HepG2 (cell line): ENCODE results near the gene ZDHHC14. TPM values are rescaled to one million over a fixed set of nuclear protein-coding genes. Genes with fewer than 3 reads are reported as not detected.
"Not testable (repeated sequence)": the region's sequence is repeated elsewhere in the genome, so short reads cannot be mapped to it uniquely, and the experiment has no call there.

ENCODE experiments used
- ATAC-seq: fragments of 200-7000 bp; cut with Tn5 transposase; 3 replicates; pipeline ENCODE4 v1.9.1; 2020; ENCODE audit warnings: mild to moderate bottlenecking, moderate library complexity
- BruUV-seq: library from RNA; stranded (reverse); fragments of 400-500 nt; replicated peaks from 2 replicates; lab custom pipeline; 2021; lab: Mats Ljungman, UMichigan
- CTCF ChIA-PET: fragments of 300-600 bp; formaldehyde crosslinking; extraction: SDS; loops from one replicate; lab custom pipeline; 2021; ENCODE audit warnings: low total read pairs, inconsistent platforms, low intra/inter-chr PET ratio; lab: Yijun Ruan, JAX
- POLR2A ChIA-PET: fragments of 350-600 bp; sonication (Branson Sonifier 250); formaldehyde crosslinking; loops from one replicate; lab custom pipeline; 2020; ENCODE audit warnings: antibody characterized with exemption, inconsistent platforms; lab: Yijun Ruan, JAX
- DNase-seq: peaks from one replicate; pipeline ENCODE4 v3.0.0-alpha.2; 2015; ENCODE audit warnings: low spot score
- FAIRE-seq: peaks from 3 replicates; lab custom pipeline; 2011; peaks lifted over from hg19 to GRCh38; lab: Jason Lieb, UNC
- H2AFZ ChIP-seq: one replicate; pipeline ENCODE4 v1.6.1; 2011; ENCODE audit warnings: low read length, inconsistent platforms
- H3K27ac ChIP-seq: fragments of 300-600 bp; 3 replicates; pipeline ENCODE4 v1.8.0; 2011; ENCODE audit warnings: mixed run types, mild to moderate bottlenecking, mixed read lengths, low read length, inconsistent platforms; ENCODE audit not compliant: insufficient read depth; ENCODE audit errors: extremely low read length
- H3K27me3 ChIP-seq, 2 experiments: fragments of 200-600 bp in 1 of 2; 2 replicates in 1 of 2; 3 replicates in 1 of 2; pipeline versions ENCODE4 v1.6.0 to v1.8.0; 2011; ENCODE audit warnings: low read length in 2 of 2, mild to moderate bottlenecking in 2 of 2, moderate library complexity in 2 of 2, inconsistent platforms in 1 of 2; ENCODE audit not compliant: insufficient read depth in 2 of 2, control insufficient read depth in 1 of 2
- H3K36me3 ChIP-seq, 2 experiments: fragments of 200-600 bp in 1 of 2; replicated peaks in 1 of 2; 2 replicates in 1 of 2; 3 replicates in 1 of 2; pipeline versions ENCODE4 v1.5.1 to v1.8.0; 2011; ENCODE audit warnings: low read length in 2 of 2, inconsistent platforms in 1 of 2; ENCODE audit not compliant: insufficient read depth in 2 of 2, control insufficient read depth in 1 of 2
- H3K4me1 ChIP-seq: 2 replicates; pipeline ENCODE4 v1.5.1; 2012; ENCODE audit warnings: low read length, inconsistent platforms; ENCODE audit not compliant: insufficient read depth
- H3K4me2 ChIP-seq: 2 replicates; pipeline ENCODE4 v1.6.0; 2011; ENCODE audit warnings: low read depth, low read length, inconsistent platforms
- H3K4me3 ChIP-seq, 3 experiments: fragments of 200-600 bp in 1 of 3; sonication (generic), shearing (Covaris generic) in 1 of 3; replicated peaks in 1 of 3; 2 replicates each; pipeline ENCODE4 v1.5.1; 2011 to 2016; ENCODE audit warnings: low read length in 3 of 3, inconsistent platforms in 2 of 3, low read depth in 2 of 3, mild to moderate bottlenecking in 2 of 3, control low read depth in 1 of 3, mixed read lengths in 1 of 3; ENCODE audit not compliant: insufficient read depth in 1 of 3
- H3K79me2 ChIP-seq: one replicate; pipeline ENCODE4 v1.6.1; 2011; ENCODE audit warnings: low read length, inconsistent platforms; ENCODE audit not compliant: insufficient read depth
- H3K9ac ChIP-seq: 2 replicates; pipeline ENCODE4 v1.6.0; 2011; ENCODE audit warnings: mild to moderate bottlenecking, low read depth, low read length, inconsistent platforms; ENCODE audit not compliant: insufficient read depth
- H3K9me3 ChIP-seq: 2 replicates; pipeline ENCODE4 v1.5.1; 2012; ENCODE audit warnings: mild to moderate bottlenecking, low read length
- H4K20me1 ChIP-seq: 2 replicates; pipeline ENCODE4 v1.6.0; 2011; ENCODE audit warnings: inconsistent platforms, mild to moderate bottlenecking, low read length, moderate library complexity; ENCODE audit not compliant: insufficient read depth
- ARID2 ChIP-seq: sonication (generic); formaldehyde crosslinking; IDR thresholded peaks from 2 replicates; pipeline ENCODE4 v1.8.1; 2022; ENCODE audit warnings: mild to moderate bottlenecking, missing genetic modification reagents, borderline replicate concordance
- NRL ChIP-seq: sonication (generic); formaldehyde crosslinking; IDR thresholded peaks from 2 replicates; pipeline ENCODE4 v1.5.0; 2020; ENCODE audit warnings: missing genetic modification reagents, mild to moderate bottlenecking, moderate library complexity, borderline replicate concordance
- SCMH1 ChIP-seq: sonication (generic); formaldehyde crosslinking; IDR thresholded peaks from 2 replicates; pipeline ENCODE4 v1.9.0; 2021; ENCODE audit warnings: missing genetic modification reagents, mild to moderate bottlenecking, borderline replicate concordance
- ZNF687 ChIP-seq: sonication (generic); formaldehyde crosslinking; IDR thresholded peaks from 2 replicates; pipeline ENCODE4 v1.5.1; 2020; ENCODE audit warnings: mild to moderate bottlenecking, missing genetic modification reagents, moderate library complexity
- WGBS: methylation state at CpG from one replicate; pipeline ENCODE4 v1.1.6; 2017; ENCODE audit warnings: low lambda C conversion rate; 5-methylcytosine and 5-hydroxymethylcytosine counted together
- in situ Hi-C: cut with HindIII; loops from 2 replicates; pipeline ENCODE4 v1.10.0; 2017; ENCODE audit warnings: low pct_unique_long_range_greater_than_20kb; ENCODE audit not compliant: extremely low pct_ligation_motif_present
- intact Hi-C: fragments of 100-400 bp; cut with micrococcal nuclease; formaldehyde crosslinking; loops from one replicate; pipeline ENCODE4 v1.10.0; 2022; ENCODE audit not compliant: unreplicated experiment
- polyA plus RNA-seq, 8 experiments: library from polyadenylated mRNA; depleted of rRNA in 3 of 8; stranded (reverse) in 7 of 8; unstranded in 1 of 8; fragments of >200 nt; fragmentation: Illumina TruSeq in 4 of 8; extraction: Trizol in 4 of 8; gene quantifications; 2 replicates each; pipeline versions ENCODE4 v1.2.1 to v1.2.3, GENCODE V29; 2011 to 2016; ENCODE audit warnings: low read depth in 4 of 8, missing spikeins in 1 of 8, mixed read lengths in 1 of 8; ENCODE audit not compliant: insufficient read depth in 1 of 8
- total RNA-seq, 5 experiments: library from RNA; depleted of rRNA; stranded (reverse); fragments of >200 nt; fragmentation: Illumina TruSeq; extraction: Trizol; gene quantifications; 2 replicates each; pipeline ENCODE4 v1.2.3, GENCODE V29; 2016; ENCODE audit warnings: low read depth in 1 of 5

The ZDHHC14 gene
- total and polyA plus RNA-seq, 2 of the 13 experiments (the other 11 are each of a cell fraction or from before 2014, with no cell fraction given) = 3.7 to 9.5 TPM

GRCh38 chr6:157463743-157464135, 82.7 kb downstream of the ZDHHC14 start:
- CTCF ChIA-PET, H3K27me3 ChIP-seq, POLR2A ChIA-PET, DNase-seq, H3K27ac ChIP-seq, BruUV-seq, H3K36me3 ChIP-seq, H2AFZ ChIP-seq, H3K79me2 ChIP-seq, H3K4me2 ChIP-seq, ATAC-seq, FAIRE-seq, H3K9ac ChIP-seq, H3K4me3 ChIP-seq, intact Hi-C loops, H3K9me3 ChIP-seq, in situ Hi-C loops, H4K20me1 ChIP-seq: not testable (repeated sequence)
- H3K4me1 ChIP-seq = peaks cover 19% of the 10 kb centered on the region
- WGBS = 94% methylated on average over 4 of the region's 4 CpGs

- no peak overlapping the region for H3K9ac ChIP-seq
- WGBS = 96% methylated on average over 11 of the region's 11 CpGs
- peaks cover 19% of the 10 kb centered on the region for H3K4me1 ChIP-seq
- no peak overlapping the region for H3K4me3 ChIP-seq
- TF ChIP-seq ZNF687 (CRISPR knock-in tag) (0 out of 2 replicates have a peak, but pooled peaks have one; percentile 16), SCMH1 (CRISPR knock-in tag) (no peak), ARID2 (CRISPR knock-in tag) (no peak), NRL (peak; percentile 41; the same call in 1 of the 2 replicates)
- H3K9me3 ChIP-seq = no peaks in the 10 kb centered on the region
- ATAC-seq = no peak
- no peaks in the 10 kb centered on the region for H3K27me3 ChIP-seq
- no peaks in the 10 kb centered on the region for H4K20me1 ChIP-seq
- CTCF ChIA-PET = no interaction called here
- H3K27ac ChIP-seq = no peak overlapping the region
- no peak for DNase-seq
- FAIRE-seq = no peak
- BruUV-seq = no TSS peak
- POLR2A ChIA-PET = no interaction called here
- H3K36me3 ChIP-seq = no peaks in the 10 kb centered on the region
- no peak overlapping the region for H2AFZ ChIP-seq
- H3K4me2 ChIP-seq = no peak overlapping the region
- intact Hi-C loops (no loop called here), in situ Hi-C loops (no loop called here)
- H3K79me2 ChIP-seq = no peaks in the 10 kb centered on the region
Observed at GRCh38 chr6:157464653-157465535, 83.9 kb downstream of the ZDHHC14 start.
